BLaER1 treated with 17β-estradiol and CSF1 and Interleukin-3, amounts not matched to agents 10 nM and 100 nM (cell line): ENCODE results near the gene KRTDAP.

Experiments
- H3K27ac ChIP-seq, 11 experiments: shearing (Covaris generic); formaldehyde crosslinking; 2 replicates each; pipeline ENCODE4 v1.8.1; 2022
- H3K27me3 ChIP-seq, 11 experiments: shearing (Covaris generic); formaldehyde crosslinking; 2 replicates each; pipeline ENCODE4 v1.8.1; 2022
- H3K36me3 ChIP-seq, 11 experiments: shearing (Covaris generic); formaldehyde crosslinking; 2 replicates each; pipeline ENCODE4 v1.8.1; 2022
- H3K4me1 ChIP-seq, 10 experiments: shearing (Covaris generic); formaldehyde crosslinking; 2 replicates each; pipeline ENCODE4 v1.8.1; 2022
- H3K4me2 ChIP-seq, 11 experiments: shearing (Covaris generic); formaldehyde crosslinking; 2 replicates each; pipeline ENCODE4 v1.8.1; 2022
- H3K4me3 ChIP-seq, 10 experiments: shearing (Covaris generic); formaldehyde crosslinking; 2 replicates each; pipeline ENCODE4 v1.8.1; 2022
- H3K9ac ChIP-seq, 11 experiments: shearing (Covaris generic); formaldehyde crosslinking; 2 replicates each; pipeline ENCODE4 v1.8.1; 2022
- H3K9me3 ChIP-seq, 11 experiments: shearing (Covaris generic); formaldehyde crosslinking; replicated peaks in 1 of 11; 2 replicates each; pipeline ENCODE4 v1.8.1; 2022
- H4K20me1 ChIP-seq, 11 experiments: shearing (Covaris generic); formaldehyde crosslinking; 2 replicates each; pipeline ENCODE4 v1.8.1; 2022
- Cebpa-rat ChIP-seq, 11 experiments: shearing (Covaris generic); IDR thresholded peaks; 2 replicates each; pipeline ENCODE4 v1.8.1; 2022

The KRTDAP gene

GRCh38 chr19:35445826-35446593, 44.3 kb downstream of the KRTDAP start:
- peaks cover 0 to 13% (median 0%) of the 10 kb centered on the region in 11 experiments; a peak in 5 of 22 replicates for H3K9me3 ChIP-seq
- H3K36me3 ChIP-seq, result peaks cover 0 to 14% (median 0%) of the 10 kb centered on the region in 11 experiments; a peak in 5 of 22 replicates
- H3K27me3 ChIP-seq, result no peaks in the 10 kb centered on the region
- TF ChIP-seq Cebpa-rat (IDR thresholded peaks at IDR 0.05), result no peak
- H4K20me1 ChIP-seq, result no peaks in the 10 kb centered on the region
- H3K4me3 ChIP-seq, result no peak overlapping the region
- peak overlapping the region in 9 of 11 experiments; percentile 27 to 99 (median 91); a peak in 16 of 22 replicates for H3K4me2 ChIP-seq
- H3K4me1 ChIP-seq, result peaks cover 58 to 100% (median 92%) of the 10 kb centered on the region in 10 experiments
- H3K9ac ChIP-seq, result peak overlapping the region in 4 of 11 experiments; percentile 10 to 88 (median 82); a peak in 7 of 22 replicates
- H3K27ac ChIP-seq, result peak overlapping the region in 10 of 11 experiments; percentile 4 to 99 (median 88); a peak in 15 of 22 replicates

GRCh38 chr19:35444735-35445134, 45.5 kb downstream of the KRTDAP start:
- Histone ChIP-seq H3K4me2 (peak overlapping the region in 6 of 11 experiments; percentile 17 to 99 (median 98); a peak in 10 of 22 replicates), H3K4me3 (no peak overlapping the region), H3K27ac (peak overlapping the region in 7 of 11 experiments; percentile 1 to 99 (median 80); a peak in 12 of 22 replicates), H3K36me3 (peaks cover 0 to 2% (median 0%) of the 10 kb centered on the region in 11 experiments; a peak in 3 of 22 replicates), H4K20me1 (no peaks in the 10 kb centered on the region), H3K9me3 (peaks cover 0 to 13% (median 0%) of the 10 kb centered on the region in 11 experiments; a peak in 5 of 22 replicates), H3K27me3 (no peaks in the 10 kb centered on the region), H3K9ac (no peak overlapping the region; a peak in 1 of 22 replicates), H3K4me1 (peaks cover 47 to 100% (median 91%) of the 10 kb centered on the region in 10 experiments)
- TF ChIP-seq Cebpa-rat (IDR thresholded peaks at IDR 0.05), result no peak

GRCh38 chr19:35442091-35442490, 48.2 kb downstream of the KRTDAP start:
- Histone ChIP-seq H3K4me2 (peak overlapping the region; percentile 61 to 99 (median 79)), H4K20me1 (no peaks in the 10 kb centered on the region), H3K4me1 (peaks cover 36 to 100% (median 88%) of the 10 kb centered on the region in 10 experiments), H3K27me3 (no peaks in the 10 kb centered on the region), H3K9ac (peak overlapping the region in 8 of 11 experiments; percentile 20 to 71 (median 52); a peak in 11 of 22 replicates), H3K9me3 (peaks cover 0 to 13% (median 0%) of the 10 kb centered on the region in 11 experiments; a peak in 5 of 22 replicates), H3K4me3 (0 out of 20 replicates have a peak overlapping the region, but pooled peaks of 1 of the 10 experiments have one; percentile 1), H3K36me3 (no peaks in the 10 kb centered on the region), H3K27ac (peak overlapping the region; percentile 49 to 99 (median 70); a peak in 20 of 22 replicates)
- peak in 8 of 11 experiments; percentile 12 to 60 (median 29); a peak in 7 of 22 replicates for TF ChIP-seq Cebpa-rat (IDR thresholded peaks at IDR 0.05)

- peak overlapping the region in 1 of 11 experiments; percentile 10; a peak in 1 of 22 replicates for H3K9ac ChIP-seq
- H3K4me3 ChIP-seq, result no peak overlapping the region
- H3K36me3 ChIP-seq, result no peaks in the 10 kb centered on the region
- peaks cover 51 to 100% (median 87%) of the 10 kb centered on the region in 10 experiments for H3K4me1 ChIP-seq
- peak overlapping the region in 6 of 11 experiments; percentile 2 to 99 (median 88); a peak in 8 of 22 replicates for H3K27ac ChIP-seq
- peak overlapping the region in 5 of 11 experiments; percentile 79 to 99 (median 95); a peak in 9 of 22 replicates for H3K4me2 ChIP-seq
- H3K27me3 ChIP-seq, result no peaks in the 10 kb centered on the region
- TF ChIP-seq Cebpa-rat (IDR thresholded peaks at IDR 0.05), result no peak
- no peaks in the 10 kb centered on the region for H4K20me1 ChIP-seq
- peaks cover 0 to 13% (median 0%) of the 10 kb centered on the region in 11 experiments; a peak in 5 of 22 replicates for H3K9me3 ChIP-seq
Measured at GRCh38 chr19:35439921-35440320, 50.3 kb downstream of the KRTDAP start.

- H3K4me2 ChIP-seq, result peak overlapping the region in 7 of 11 experiments; percentile 88 to 99 (median 95); a peak in 14 of 22 replicates
- no peaks in the 10 kb centered on the region for H3K36me3 ChIP-seq
- peaks cover 51 to 100% (median 92%) of the 10 kb centered on the region in 10 experiments for H3K4me1 ChIP-seq
- H3K4me3 ChIP-seq, result no peak overlapping the region
- H3K27me3 ChIP-seq, result no peaks in the 10 kb centered on the region
- peak overlapping the region in 2 of 11 experiments; percentile 13 to 91; a peak in 2 of 22 replicates for H3K9ac ChIP-seq
- peaks cover 0 to 9% (median 0%) of the 10 kb centered on the region in 11 experiments; a peak in 5 of 22 replicates for H3K9me3 ChIP-seq
- TF ChIP-seq Cebpa-rat (IDR thresholded peaks at IDR 0.05), result no peak
- H3K27ac ChIP-seq, result peak overlapping the region in 9 of 11 experiments; percentile 12 to 99 (median 93); a peak in 13 of 22 replicates
- no peaks in the 10 kb centered on the region for H4K20me1 ChIP-seq
Measured at GRCh38 chr19:35438527-35438926, 51.7 kb downstream of the KRTDAP start.

GRCh38 chr19:35438096-35438495, 52.2 kb downstream of the KRTDAP start:
- TF ChIP-seq Cebpa-rat (IDR thresholded peaks at IDR 0.05), result no peak
- Histone ChIP-seq H3K9ac (peak overlapping the region in 4 of 11 experiments; percentile 2 to 91 (median 40); a peak in 3 of 22 replicates), H3K27me3 (no peaks in the 10 kb centered on the region), H3K36me3 (no peaks in the 10 kb centered on the region), H4K20me1 (no peaks in the 10 kb centered on the region), H3K9me3 (peaks cover 0 to 9% (median 0%) of the 10 kb centered on the region in 11 experiments; a peak in 4 of 22 replicates), H3K27ac (peak overlapping the region in 10 of 11 experiments; percentile 12 to 99 (median 91); a peak in 17 of 22 replicates), H3K4me1 (peaks cover 51 to 100% (median 93%) of the 10 kb centered on the region in 10 experiments), H3K4me3 (no peak overlapping the region), H3K4me2 (peak overlapping the region; percentile 59 to 99 (median 88); a peak in 18 of 22 replicates)

GRCh38 chr19:35437406-35437951, 52.8 kb downstream of the KRTDAP start:
- H3K4me3 ChIP-seq, result 0 out of 20 replicates have a peak overlapping the region, but pooled peaks of 1 of the 10 experiments have one; percentile 14
- peak overlapping the region; percentile 70 to 99 (median 89); a peak in 21 of 22 replicates for H3K27ac ChIP-seq
- H3K4me2 ChIP-seq, result peak overlapping the region; percentile 59 to 99 (median 88)
- peak overlapping the region in 10 of 11 experiments; percentile 68 to 91 (median 78); a peak in 18 of 22 replicates for H3K9ac ChIP-seq
- H3K27me3 ChIP-seq, result no peaks in the 10 kb centered on the region
- H3K9me3 ChIP-seq, result peaks cover 0 to 4% (median 0%) of the 10 kb centered on the region in 11 experiments; a peak in 4 of 22 replicates
- no peaks in the 10 kb centered on the region for H3K36me3 ChIP-seq
- no peak for TF ChIP-seq Cebpa-rat (IDR thresholded peaks at IDR 0.05)
- peaks cover 47 to 100% (median 93%) of the 10 kb centered on the region in 10 experiments for H3K4me1 ChIP-seq
- H4K20me1 ChIP-seq, result no peaks in the 10 kb centered on the region
